Activated naive CD4-positive, alpha-beta T cell treated with anti-CD3 and anti-CD28 coated beads for 36 hours (primary cell): ENCODE data around the gene RPL5. TPM values are rescaled to one million over a fixed set of nuclear protein-coding genes. Genes with fewer than 3 reads are reported as not detected.

Source experiments
- CTCF ChIA-PET: fragments of 350-600 bp; sonication (Branson Sonifier 250); formaldehyde crosslinking; loops from one replicate; lab custom pipeline; 2021; ENCODE audit warnings: antibody characterized with exemption; lab: Charles Lee
- DNase-seq: peaks from one replicate; pipeline ENCODE4 v3.0.0-alpha.2; 2020
- H3K27ac Mint-ChIP-seq: one replicate; pipeline ENCODE4 v1.8.0; 2021; ENCODE audit warnings: mild to moderate bottlenecking, mixed read lengths
- H3K27me3 Mint-ChIP-seq: one replicate; pipeline ENCODE4 v1.8.0; 2021; ENCODE audit warnings: low read depth, mixed read lengths
- H3K36me3 Mint-ChIP-seq: one replicate; pipeline ENCODE4 v1.8.0; 2021; ENCODE audit warnings: low read depth, mixed read lengths
- H3K4me1 Mint-ChIP-seq: one replicate; pipeline ENCODE4 v1.8.0; 2021; ENCODE audit warnings: low read depth, mixed read lengths
- H3K4me3 Mint-ChIP-seq: one replicate; pipeline ENCODE4 v1.8.0; 2021; ENCODE audit warnings: mild to moderate bottlenecking, moderate library complexity, mixed read lengths
- H3K9me3 Mint-ChIP-seq: one replicate; pipeline ENCODE4 v1.8.0; 2021; ENCODE audit warnings: mixed read lengths
- intact Hi-C: fragments of 100-400 bp; cut with micrococcal nuclease; formaldehyde crosslinking; loops from one replicate; pipeline ENCODE4 v1.15.1; 2023
- total RNA-seq, 2 experiments: library from RNA; stranded (reverse); gene quantifications; one replicate each; pipeline ENCODE4 v1.2.3, GENCODE V29; 2021

RPL5 gene
- total RNA-seq, 2 experiments from 2014 or later, result 1,793 to 1,819 TPM

DNA sequence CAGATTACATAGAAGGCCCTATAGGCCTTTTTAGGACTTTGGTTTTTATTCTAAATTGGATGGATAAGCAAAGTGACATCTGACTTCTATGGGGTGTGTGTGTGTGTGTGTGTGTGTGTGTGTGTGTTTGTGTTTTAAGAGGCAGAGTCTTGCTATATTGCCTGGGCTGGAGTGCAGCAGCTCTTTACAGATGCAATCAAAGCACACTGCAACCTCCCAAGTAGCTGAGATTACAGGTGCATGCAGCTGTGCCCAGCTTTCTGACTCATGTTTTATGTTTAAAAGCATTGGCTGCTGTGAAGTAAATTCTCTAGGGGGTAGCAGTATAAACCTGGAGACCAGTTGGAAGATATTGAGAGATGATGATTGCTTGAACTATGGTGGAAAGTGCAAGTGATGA is 34.5 kb upstream of the RPL5 start:
- peaks cover 3% of the 10 kb centered on the region for H3K27me3 Mint-ChIP-seq
- H3K4me1 Mint-ChIP-seq, result no peaks in the 10 kb centered on the region
- CTCF ChIA-PET, result interaction anchor here (0.6 kb wide), 1 partner anchor 300 kb away, joined by 3 read pairs; no protein-coding TSS in a partner anchor
- no peak overlapping the region for H3K4me3 Mint-ChIP-seq
- no peak overlapping the region for H3K27ac Mint-ChIP-seq
- DNase-seq, result no peak
- no peaks in the 10 kb centered on the region for H3K9me3 Mint-ChIP-seq
- H3K36me3 Mint-ChIP-seq, result no peaks in the 10 kb centered on the region
- intact Hi-C loops, result no loop called here

DNA sequence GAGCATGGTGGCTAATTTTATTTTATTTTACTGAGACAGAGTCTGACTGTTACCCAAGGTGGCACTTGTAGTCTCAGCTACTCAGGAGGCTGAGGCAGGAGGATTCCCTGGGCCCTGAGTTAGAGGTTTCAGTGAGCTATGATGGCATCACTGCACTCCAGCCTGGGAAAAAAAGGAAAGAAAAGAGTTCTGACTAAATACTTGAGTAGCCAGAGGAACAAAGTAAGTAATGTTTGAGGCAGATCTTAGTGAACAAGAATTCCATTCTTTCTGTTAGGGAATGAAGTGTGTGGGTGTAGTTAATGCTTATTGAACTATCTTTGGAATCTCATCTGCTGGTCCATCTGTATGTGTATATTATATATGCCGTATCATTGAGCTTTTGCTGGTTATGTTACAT is 33.9 kb upstream of the RPL5 start:
- no peak overlapping the region for H3K27ac Mint-ChIP-seq
- no peaks in the 10 kb centered on the region for H3K4me1 Mint-ChIP-seq
- H3K9me3 Mint-ChIP-seq, result no peaks in the 10 kb centered on the region
- no peak overlapping the region for H3K4me3 Mint-ChIP-seq
- H3K27me3 Mint-ChIP-seq, result peaks cover 3% of the 10 kb centered on the region
- H3K36me3 Mint-ChIP-seq, result no peaks in the 10 kb centered on the region
- CTCF ChIA-PET, result interaction anchor here (0.8 kb wide), 1 partner anchor 23 kb away, joined by 3 read pairs; no protein-coding TSS in a partner anchor
- no peak for DNase-seq
- intact Hi-C loops, result no loop called here

GRCh38 chr1:92803140-92803887 is 28.5 kb upstream of the RPL5 start:
- no peaks in the 10 kb centered on the region for H3K36me3 Mint-ChIP-seq
- no peaks in the 10 kb centered on the region for H3K27me3 Mint-ChIP-seq
- no peak for DNase-seq

GRCh38 chr1:92804721-92805201 is 27.1 kb upstream of the RPL5 start:
- no peaks in the 10 kb centered on the region for H3K27me3 Mint-ChIP-seq
- no peak overlapping the region for H3K27ac Mint-ChIP-seq
- no peak overlapping the region for H3K4me3 Mint-ChIP-seq
- no peaks in the 10 kb centered on the region for H3K36me3 Mint-ChIP-seq
- peak; percentile 12 for DNase-seq
- H3K9me3 Mint-ChIP-seq, result no peaks in the 10 kb centered on the region
- intact Hi-C loops, result no loop called here
- peaks cover 2% of the 10 kb centered on the region for H3K4me1 Mint-ChIP-seq
- CTCF ChIA-PET, result no interaction called here

More at GRCh38 chr1:92803140-92803887, 28.5 kb upstream of the RPL5 start:
- no peaks in the 10 kb centered on the region for H3K9me3 Mint-ChIP-seq
- intact Hi-C loops, result no loop called here
- peaks cover 2% of the 10 kb centered on the region for H3K4me1 Mint-ChIP-seq
- no peak overlapping the region for H3K4me3 Mint-ChIP-seq
- CTCF ChIA-PET, result interaction anchor here (0.9 kb wide), 1 partner anchor 14 kb away, joined by 3 read pairs; no protein-coding TSS in a partner anchor
- no peak overlapping the region for H3K27ac Mint-ChIP-seq

DNA sequence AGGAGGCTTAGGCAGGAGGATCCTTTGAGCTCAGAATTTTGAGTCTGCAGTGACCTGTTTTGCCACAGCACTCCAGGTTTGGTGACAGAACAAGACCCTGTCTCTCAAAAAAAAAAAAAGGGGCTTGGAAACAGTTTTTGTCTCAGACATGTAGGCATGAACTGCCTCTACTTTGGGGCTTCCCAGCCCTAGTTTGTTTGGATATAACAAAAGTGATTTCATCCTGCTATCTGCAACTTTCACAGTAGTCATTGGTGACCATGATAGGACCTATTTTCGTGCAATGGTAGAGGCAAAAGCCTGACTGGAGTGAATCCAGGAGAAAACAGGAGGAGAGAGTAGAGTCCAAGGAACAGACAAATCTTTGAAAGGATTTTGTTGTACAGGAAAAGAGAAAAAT is 26.6 kb upstream of the RPL5 start:
- no peaks in the 10 kb centered on the region for H3K36me3 Mint-ChIP-seq
- no peak for DNase-seq
- intact Hi-C loops, result no loop called here
- peaks cover 2% of the 10 kb centered on the region for H3K4me1 Mint-ChIP-seq
- no peaks in the 10 kb centered on the region for H3K9me3 Mint-ChIP-seq
- H3K27me3 Mint-ChIP-seq, result no peaks in the 10 kb centered on the region
- CTCF ChIA-PET, result no interaction called here
- H3K27ac Mint-ChIP-seq, result no peak overlapping the region
- no peak overlapping the region for H3K4me3 Mint-ChIP-seq

DNA sequence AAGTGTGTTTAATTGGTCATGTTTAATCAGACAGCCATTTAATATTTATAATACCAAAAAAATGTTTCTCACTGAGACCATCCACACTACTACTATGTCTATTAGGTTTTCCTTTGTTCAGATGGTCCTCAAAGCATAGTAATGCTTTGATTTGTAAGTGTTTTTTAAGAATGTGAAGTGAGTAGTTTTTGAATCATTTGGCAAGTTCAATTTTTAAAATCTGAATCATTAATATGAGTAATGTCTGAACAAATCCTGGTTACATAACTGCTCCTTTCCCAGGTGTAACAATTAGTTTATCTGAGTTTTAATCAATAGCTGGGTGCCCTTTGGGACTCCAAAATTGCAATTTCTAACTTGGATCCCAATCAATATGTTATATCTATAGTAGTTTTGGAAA is 23.5 kb upstream of the RPL5 start:
- H3K4me1 Mint-ChIP-seq, result peaks cover 2% of the 10 kb centered on the region
- DNase-seq, result no peak
- H3K9me3 Mint-ChIP-seq, result no peaks in the 10 kb centered on the region
- peaks cover 5% of the 10 kb centered on the region for H3K27me3 Mint-ChIP-seq
- H3K4me3 Mint-ChIP-seq, result no peak overlapping the region
- CTCF ChIA-PET, result interaction anchor here (1.0 kb wide), 1 partner anchor 59 kb away, joined by 3 read pairs; no protein-coding TSS in a partner anchor
- H3K27ac Mint-ChIP-seq, result no peak overlapping the region
- no peaks in the 10 kb centered on the region for H3K36me3 Mint-ChIP-seq
- intact Hi-C loops, result no loop called here

DNA sequence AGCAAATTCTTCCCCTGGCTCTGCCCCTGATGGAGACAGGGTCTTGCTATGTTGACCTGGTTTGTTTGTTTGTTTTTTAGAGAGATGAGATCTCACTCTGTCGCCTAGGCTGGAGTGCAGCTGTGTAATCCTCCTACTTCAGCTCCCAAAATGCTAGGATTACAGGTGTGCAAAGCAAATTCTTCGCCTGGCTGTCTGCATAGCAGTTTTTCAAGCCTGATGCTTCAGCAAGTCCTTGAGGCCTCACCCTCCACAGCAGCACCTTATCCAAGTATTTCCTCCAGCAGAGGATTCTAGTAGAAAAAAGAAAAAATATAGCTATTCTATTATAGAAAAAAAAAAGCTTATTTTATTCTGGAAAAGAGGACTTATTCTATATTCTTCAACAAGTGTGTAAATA is 15.1 kb upstream of the RPL5 start:
- CTCF ChIA-PET, result interaction anchor here (1.0 to 6.9 kb wide), 5 partner anchors 13 to 69 kb away, joined by 3 to 105 read pairs (median 3); partner anchors contain the start of gene EVI5

DNA sequence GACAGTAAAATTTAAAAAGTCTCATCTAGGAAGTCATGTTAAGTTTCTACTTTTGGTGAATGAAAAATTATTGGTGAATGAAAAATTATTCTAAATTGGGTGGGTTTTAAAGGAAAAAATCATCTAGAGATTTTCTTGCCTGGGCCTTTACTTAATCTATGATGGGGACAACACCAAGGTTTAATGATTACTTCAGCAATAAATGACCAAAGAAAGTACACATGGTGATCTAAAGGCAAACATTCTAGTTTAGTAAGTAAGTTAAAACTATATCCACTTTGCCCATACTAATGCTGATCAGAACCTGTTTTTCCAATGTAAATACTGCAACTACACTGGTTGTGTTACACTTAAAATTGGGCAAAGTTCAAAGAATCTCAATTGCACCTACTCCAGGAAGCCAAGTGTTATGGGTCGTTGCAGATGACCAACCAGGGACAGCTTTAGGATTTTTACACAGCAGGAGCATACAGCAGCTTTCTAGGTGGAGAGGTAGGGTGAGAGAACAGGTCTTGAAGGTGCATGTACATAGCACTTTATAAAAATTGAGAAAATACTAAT is 14.6 kb upstream of the RPL5 start:
- intact Hi-C loops, result loop anchor here (5.0 kb wide), 1 partner anchor 35 kb away; no protein-coding TSS in a partner anchor
- Mint-ChIP-seq H3K4me1 (no peaks in the 10 kb centered on the region), H3K36me3 (no peaks in the 10 kb centered on the region), H3K27me3 (no peaks in the 10 kb centered on the region), H3K4me3 (no peak overlapping the region), H3K27ac (no peak overlapping the region), H3K9me3 (no peaks in the 10 kb centered on the region)
- DNase-seq, result no peak
- CTCF ChIA-PET, result interaction anchor here (1.0 to 6.9 kb wide), 5 partner anchors 13 to 69 kb away, joined by 3 to 105 read pairs (median 4); no protein-coding TSS in a partner anchor

More for the DNA sequence above, 15.1 kb upstream of the RPL5 start:
- DNase-seq, result no peak
- H3K36me3 Mint-ChIP-seq, result no peaks in the 10 kb centered on the region
- H3K27ac Mint-ChIP-seq, result no peak overlapping the region
- H3K27me3 Mint-ChIP-seq, result no peaks in the 10 kb centered on the region
- no peaks in the 10 kb centered on the region for H3K4me1 Mint-ChIP-seq
- intact Hi-C loops, result loop anchor here (5.0 kb wide), 1 partner anchor 34 kb away; no protein-coding TSS in a partner anchor
- H3K4me3 Mint-ChIP-seq, result no peak overlapping the region
- no peaks in the 10 kb centered on the region for H3K9me3 Mint-ChIP-seq

- intact Hi-C loops, result loop anchor here (1.0 to 5.0 kb wide), 3 partner anchors 36 to 821 kb away; no protein-coding TSS in a partner anchor
- no peak overlapping the region for H3K27ac Mint-ChIP-seq
- H3K4me1 Mint-ChIP-seq, result no peaks in the 10 kb centered on the region
- H3K9me3 Mint-ChIP-seq, result no peaks in the 10 kb centered on the region
- H3K4me3 Mint-ChIP-seq, result no peak overlapping the region
- CTCF ChIA-PET, result interaction anchor here (0.6 to 6.9 kb wide), 21 partner anchors 10 to 874 kb away, joined by 3 to 105 read pairs (median 3); partner anchors contain the start of genes EVI5 and RPL5
- no peaks in the 10 kb centered on the region for H3K27me3 Mint-ChIP-seq
- H3K36me3 Mint-ChIP-seq, result no peaks in the 10 kb centered on the region
- DNase-seq, result peak; percentile 16
These were observed 13.7 kb upstream of the RPL5 start for GRCh38 chr1:92817986-92818764.

GRCh38 chr1:92820024-92820423 is 11.8 kb upstream of the RPL5 start:
- H3K36me3 Mint-ChIP-seq, result no peaks in the 10 kb centered on the region
- no peaks in the 10 kb centered on the region for H3K4me1 Mint-ChIP-seq
- CTCF ChIA-PET, result interaction anchor here (0.6 to 6.9 kb wide), 6 partner anchors 12 to 642 kb away, joined by 3 to 105 read pairs (median 3); partner anchors contain the start of gene RPL5
- H3K9me3 Mint-ChIP-seq, result no peaks in the 10 kb centered on the region
- no peak overlapping the region for H3K27ac Mint-ChIP-seq
- intact Hi-C loops, result no loop called here
- H3K4me3 Mint-ChIP-seq, result no peak overlapping the region
- no peaks in the 10 kb centered on the region for H3K27me3 Mint-ChIP-seq
- no peak for DNase-seq

DNA sequence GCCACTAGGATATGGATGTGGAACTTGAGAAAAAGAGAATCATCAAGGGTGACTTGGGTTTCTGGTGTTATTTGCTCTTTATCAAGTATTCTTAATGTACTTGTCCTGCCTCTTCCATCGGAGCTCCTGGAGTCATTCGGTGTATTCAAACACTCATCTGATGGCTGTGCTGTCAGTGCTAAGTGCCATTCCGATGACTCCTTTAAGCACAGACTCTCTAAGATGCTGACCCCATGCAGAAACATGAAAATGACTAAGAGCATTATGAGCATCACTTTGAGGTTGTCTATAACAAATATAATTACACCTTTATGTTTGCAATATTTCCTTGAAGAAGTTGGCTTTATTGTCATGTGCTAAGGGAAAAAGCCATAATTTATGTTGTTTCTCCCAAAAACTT is 11.3 kb upstream of the RPL5 start:
- Mint-ChIP-seq H3K9me3 (no peaks in the 10 kb centered on the region), H3K4me1 (no peaks in the 10 kb centered on the region), H3K27ac (no peak overlapping the region), H3K4me3 (no peak overlapping the region), H3K27me3 (no peaks in the 10 kb centered on the region), H3K36me3 (no peaks in the 10 kb centered on the region)
- CTCF ChIA-PET, result interaction anchor here (0.6 to 6.9 kb wide), 6 partner anchors 11 to 643 kb away, joined by 3 to 105 read pairs (median 3); partner anchors contain the start of gene RPL5
- DNase-seq, result no peak
- intact Hi-C loops, result no loop called here
